HG02870 (cell line): ENCODE results near the gene ZSCAN20.
"Not testable (repeated sequence)": the region's sequence is repeated elsewhere in the genome, so short reads cannot be mapped to it uniquely, and the experiment has no call there.

ENCODE experiments used
- ATAC-seq: cut with Tn5 transposase; IDR thresholded peaks from one replicate; pipeline ENCODE4 v1.9.1; 2021; ENCODE audit warnings: mild to moderate bottlenecking, moderate library complexity; ENCODE audit not compliant: unreplicated experiment

The ZSCAN20 gene

DNA sequence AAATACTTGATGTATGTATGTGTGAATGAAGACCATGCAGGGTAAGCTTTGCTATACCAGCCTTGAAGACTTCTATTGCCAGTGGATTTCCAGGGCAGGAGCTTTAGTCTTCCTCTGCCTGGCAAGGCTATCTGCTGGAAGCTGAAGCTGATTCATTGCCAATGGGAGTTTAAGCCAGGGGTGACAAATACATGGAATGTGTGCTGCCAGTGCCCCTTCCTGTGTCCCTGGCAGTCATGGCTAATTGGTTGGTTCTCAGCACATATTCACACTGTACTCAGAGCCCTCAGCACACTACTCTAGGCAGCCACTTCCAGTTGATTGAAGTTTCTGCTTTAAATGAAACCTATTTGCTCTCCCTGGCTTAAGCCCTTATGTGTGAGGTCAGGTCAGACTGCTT lies 1.5 kb downstream of the ZSCAN20 start:
- no peak for ATAC-seq

DNA sequence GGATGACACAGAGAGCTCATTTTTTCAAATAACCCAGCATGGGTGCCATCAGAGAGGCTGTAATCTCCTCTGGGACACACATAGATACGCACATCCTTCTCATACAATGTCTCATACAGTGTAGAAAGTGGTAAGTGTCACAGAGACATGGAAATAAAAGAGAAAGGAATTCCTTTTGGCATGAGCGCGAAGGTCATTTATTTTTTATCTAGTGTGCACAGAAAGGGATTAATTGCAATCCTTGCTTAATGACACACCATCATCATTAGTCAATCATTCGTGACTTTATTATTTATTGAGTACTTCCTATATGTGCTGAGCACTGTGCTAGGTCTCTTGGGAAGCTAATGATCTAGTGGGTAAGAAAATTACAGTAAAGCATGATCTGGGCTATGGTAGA lies 5.0 kb downstream of the ZSCAN20 start:
- ATAC-seq, result no peak

DNA sequence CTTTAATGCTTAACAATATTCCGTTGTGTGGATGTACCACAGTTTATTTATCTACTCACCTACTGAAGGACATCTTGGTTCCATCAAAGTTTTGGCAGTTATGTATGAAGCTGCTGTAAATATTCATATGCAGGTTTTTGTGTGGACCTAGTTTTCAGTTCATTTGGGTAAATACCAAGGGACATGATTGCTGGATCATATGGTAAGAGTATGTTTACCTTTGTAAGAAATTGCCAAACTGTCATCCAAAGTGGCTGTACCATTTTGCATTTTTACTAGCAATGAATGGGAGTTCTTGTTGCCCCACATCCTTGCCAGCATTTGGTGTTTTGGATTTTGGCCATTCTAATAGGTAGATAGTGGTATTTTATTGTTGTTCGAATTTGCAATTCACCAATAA lies 10.0 kb downstream of the ZSCAN20 start:
- ATAC-seq, result no peak

DNA sequence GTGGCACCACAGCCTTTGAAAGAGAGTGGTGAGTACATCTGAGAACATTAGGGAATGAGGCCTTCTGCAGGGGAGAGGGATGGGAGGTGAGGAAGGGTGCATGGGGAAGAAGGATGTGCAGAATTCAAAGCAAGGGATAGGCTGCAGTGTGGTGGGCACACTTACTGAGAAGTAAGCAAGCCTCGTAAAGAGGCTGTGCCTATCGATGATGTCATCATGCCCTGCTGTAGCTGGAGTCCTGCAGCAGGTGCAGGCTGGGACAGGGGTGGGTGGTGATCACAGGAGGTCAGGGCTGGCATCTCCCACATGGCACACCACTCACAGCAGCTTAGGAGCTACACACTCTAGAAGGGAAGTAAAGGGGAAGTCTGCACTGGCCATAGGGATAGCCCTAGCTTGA lies 16.2 kb downstream of the ZSCAN20 start:
- ATAC-seq, result no peak

DNA sequence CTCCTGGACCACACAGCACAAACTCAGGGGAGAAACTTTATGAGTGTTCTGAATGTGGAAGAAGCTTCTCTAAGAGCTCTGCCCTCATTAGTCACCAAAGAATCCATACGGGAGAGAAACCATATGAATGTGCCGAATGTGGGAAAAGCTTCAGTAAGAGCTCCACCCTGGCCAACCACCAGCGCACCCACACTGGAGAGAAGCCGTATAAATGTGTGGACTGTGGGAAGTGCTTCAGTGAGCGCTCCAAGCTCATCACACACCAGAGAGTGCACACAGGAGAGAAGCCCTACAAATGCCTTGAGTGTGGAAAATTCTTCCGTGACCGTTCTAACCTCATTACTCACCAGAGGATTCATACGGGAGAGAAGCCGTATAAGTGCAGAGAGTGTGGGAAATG lies 22.5 kb downstream of the ZSCAN20 start:
- no peak for ATAC-seq

DNA sequence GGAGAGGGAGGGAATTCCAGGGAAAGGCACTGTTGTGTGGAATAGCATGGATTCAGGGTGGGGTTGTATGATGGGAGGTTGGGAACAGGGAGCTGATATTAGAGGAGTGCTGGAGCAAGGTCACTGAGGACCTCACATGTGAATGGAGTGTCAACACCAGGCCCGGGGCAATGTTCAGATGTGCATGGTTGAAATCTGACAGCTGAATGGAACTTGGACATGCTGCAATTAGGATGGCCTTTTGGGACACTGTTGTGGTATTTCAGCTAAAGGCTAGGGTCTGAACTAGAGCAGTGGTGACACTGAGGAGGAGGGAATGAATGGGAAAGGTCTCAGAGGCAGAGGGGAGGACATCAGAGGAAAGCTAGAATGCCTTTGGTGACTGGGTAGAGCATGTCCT lies 25.0 kb downstream of the ZSCAN20 start:
- ATAC-seq, result no peak

DNA sequence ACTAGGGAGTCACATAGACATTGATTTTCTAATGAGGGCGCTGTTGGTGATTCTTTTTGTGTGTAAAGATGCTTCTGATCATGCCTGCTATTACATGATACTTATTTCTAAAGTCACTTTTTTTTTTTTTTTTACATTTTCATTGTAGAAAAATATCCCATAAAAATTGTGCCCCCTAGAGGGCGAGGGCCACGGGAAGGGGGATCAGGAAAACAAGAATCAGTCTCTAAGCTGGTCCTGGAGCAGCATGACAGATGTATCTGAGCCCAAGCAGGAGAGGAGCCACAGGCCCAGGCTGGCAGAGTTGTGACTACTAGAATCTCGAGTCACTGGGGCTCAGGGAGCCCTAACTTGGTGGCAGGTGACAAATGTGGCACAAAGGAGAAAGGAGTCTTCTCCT lies 28.1 kb downstream of the ZSCAN20 start:
- no peak for ATAC-seq

DNA sequence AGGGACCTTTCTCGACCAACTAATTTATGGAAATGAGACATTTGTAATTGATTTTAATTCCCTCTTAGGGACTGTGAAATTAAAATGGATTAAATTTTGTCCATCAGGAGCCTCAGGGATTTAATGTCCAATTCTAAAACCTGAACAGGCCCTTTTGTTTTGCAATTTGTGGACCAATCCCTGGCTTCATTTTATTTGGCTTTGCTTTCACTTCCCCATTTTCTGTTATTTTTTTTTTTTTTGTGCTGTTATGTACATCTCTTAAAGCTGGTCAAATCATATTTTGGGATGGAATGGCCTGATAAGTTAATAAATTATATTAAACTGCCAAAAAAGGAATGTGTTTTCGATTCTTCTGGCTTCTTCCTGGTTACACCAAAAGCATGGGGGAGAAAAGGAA lies 28.9 kb downstream of the ZSCAN20 start:
- ATAC-seq, result no peak

DNA sequence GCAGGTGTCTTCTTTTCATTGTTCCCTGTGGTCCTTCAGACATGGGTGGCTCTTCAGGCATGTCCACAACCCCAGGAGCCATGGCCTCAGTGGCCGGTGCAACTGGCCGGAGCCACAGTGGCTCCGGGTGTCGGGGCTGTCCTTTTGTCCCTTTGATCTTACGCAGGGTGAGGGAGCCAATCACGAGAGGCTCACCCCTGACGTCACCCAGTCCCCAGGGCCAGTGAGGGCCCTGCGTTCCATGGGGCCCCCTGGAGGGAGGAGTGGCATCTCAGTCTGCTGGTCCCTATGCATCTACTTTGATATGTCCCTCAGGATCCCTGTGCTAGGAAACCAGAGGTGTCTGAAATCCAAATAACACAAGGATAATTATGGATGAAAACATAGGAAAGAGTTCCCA lies 29.3 kb downstream of the ZSCAN20 start:
- no peak for ATAC-seq

DNA sequence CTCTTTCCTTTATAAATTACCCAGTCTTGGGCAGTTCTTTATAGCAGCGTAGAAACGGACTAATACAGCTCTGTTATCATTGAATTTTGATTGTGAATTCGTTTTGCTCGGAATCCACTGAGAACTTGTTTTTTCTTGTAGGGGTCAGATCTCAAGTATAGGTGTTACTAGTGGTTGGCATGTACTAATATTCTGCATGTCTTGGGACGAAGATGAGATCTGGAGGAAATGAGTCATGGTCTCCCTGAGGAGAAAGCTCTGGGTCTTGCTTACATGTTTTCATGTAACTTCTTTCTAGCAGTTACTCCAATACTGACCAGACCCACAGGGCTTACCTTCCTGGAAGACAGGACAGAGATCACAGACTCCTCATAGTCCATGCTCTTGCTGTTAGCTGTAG lies 30.3 kb downstream of the ZSCAN20 start:
- no peak for ATAC-seq

DNA sequence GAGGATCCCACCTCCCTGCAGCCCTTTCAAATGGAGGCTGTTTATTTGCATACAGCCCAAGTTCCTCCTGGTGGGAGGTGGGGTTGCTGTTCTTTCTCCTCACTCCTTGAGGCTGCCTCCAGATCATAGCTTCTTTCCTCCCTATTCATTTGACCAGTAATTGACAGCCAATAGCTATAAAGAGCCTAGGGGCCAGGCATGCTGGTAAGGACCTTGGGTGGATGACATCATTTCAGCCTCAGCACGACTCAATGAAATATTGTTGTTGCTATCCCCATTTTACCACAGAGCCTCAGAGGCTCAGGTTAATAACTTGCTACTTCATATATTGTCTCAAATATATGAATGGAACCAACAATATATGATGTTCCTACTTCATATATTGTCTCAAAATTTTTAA lies 31.1 kb downstream of the ZSCAN20 start:
- ATAC-seq, result no peak

DNA sequence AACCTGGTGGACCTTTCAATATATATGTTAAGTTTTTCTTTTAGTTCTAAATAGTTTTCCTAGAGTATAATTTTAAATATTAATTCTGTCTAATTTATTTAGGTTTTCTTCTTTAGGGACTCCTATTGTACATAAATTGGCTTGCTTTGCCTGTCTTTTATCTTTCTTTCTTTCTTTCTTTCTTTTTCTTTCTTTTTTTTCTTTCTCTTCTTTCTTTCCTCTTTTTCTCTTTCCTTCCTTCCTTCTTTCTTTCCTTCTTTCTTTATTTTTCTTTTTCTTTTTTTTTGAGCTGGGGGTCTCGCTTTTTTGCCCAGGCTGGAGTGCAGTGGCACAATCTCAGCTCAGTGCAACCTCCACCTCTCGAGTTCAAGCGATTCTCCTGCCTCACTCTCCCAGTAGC lies 35.2 kb downstream of the ZSCAN20 start:
- no peak for ATAC-seq

DNA sequence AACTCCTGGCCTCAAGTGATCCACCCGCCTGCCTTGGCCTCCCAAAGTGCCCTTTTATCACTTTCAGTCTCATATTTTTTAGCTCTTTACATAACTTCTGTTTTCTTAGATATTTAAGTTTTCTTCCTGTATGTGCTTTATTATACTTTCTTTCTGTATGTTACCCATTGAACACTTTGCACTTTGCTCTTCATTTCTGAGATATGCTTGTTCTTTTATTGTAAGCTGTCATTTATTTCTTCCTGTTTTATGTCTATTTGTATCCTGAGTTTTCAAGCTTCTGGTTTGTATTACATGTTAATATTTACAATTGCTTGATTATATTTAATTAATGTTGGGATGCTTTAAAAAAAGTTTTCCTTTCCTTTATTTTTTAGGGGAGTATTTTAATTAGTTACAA lies 35.7 kb downstream of the ZSCAN20 start:
- no peak for ATAC-seq

DNA sequence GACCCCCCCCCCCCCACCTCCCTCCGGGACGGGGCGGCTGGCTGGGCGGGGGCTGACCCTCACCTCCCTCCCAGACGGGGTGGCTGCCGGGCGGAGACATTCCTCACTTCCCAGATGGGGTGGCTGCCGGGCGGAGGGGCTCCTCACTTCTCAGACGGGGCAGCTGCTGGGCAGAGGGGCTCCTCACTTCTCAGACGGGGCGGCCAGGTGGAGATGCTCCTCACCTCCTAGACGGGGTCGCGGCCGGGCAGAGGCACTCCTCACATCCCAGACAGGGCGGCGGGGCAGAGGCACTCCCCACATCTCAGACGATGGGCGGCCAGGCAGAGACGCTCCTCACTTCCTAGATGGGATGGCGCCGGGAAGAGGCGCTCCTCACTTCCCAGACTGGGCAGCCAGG lies 36.8 kb downstream of the ZSCAN20 start:
- ATAC-seq, result not testable (repeated sequence)

DNA sequence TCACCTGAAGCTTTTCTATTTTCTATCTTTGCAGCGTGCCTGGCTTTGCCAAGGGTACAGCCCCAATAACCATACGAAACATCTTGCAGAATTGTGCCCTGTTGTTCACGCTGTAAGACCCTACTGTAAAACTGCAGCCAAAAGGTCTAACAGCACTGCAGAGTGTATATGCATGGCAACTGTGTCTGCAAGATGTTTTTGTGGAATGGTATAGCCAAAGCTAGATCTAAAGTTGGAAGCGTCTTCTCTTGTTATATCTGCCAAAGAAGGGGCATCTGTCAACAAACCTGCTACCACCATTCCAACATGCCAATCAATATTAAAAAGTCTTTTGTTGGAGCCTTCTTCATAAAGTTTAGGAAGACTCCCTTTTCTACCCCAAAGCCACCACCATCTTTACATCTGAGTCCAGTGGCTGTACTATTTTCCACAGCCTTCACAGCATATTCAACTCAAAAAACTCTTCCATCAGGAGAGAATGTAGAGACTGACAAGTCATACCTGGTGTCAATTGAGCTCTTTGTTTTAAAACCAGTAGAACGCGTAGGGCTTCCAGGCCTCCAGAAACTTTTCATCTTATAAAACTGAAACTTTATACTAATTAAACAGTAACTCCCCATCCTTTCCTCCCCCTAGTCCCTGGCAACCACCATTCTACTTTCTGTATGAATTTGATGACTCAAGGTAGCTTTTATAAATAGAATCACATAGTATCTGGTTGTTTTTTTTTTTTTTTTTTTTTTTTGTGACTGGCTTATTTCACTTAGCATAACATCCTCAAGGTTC lies 40.0 kb downstream of the ZSCAN20 start:
- ATAC-seq, result no peak

DNA sequence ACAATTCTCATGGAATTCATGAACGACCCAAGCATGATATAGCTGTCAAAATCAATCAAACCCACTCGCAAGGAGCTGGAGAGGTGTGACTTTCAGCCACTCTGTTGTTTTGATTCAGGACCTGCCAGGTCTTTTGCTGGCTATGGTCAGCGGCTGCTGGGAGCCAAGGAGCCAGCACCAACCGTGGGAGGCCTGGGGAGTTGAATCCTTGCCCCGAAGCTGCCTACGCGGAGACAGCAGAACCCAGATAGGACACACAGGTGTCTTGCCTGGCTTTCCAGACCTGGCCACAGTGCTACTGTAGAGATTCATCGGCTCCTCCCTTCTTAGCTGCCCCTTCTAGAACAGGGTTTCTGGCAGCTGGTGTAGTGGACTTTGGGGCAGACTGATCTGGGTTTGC lies 42.7 kb downstream of the ZSCAN20 start:
- no peak for ATAC-seq

DNA sequence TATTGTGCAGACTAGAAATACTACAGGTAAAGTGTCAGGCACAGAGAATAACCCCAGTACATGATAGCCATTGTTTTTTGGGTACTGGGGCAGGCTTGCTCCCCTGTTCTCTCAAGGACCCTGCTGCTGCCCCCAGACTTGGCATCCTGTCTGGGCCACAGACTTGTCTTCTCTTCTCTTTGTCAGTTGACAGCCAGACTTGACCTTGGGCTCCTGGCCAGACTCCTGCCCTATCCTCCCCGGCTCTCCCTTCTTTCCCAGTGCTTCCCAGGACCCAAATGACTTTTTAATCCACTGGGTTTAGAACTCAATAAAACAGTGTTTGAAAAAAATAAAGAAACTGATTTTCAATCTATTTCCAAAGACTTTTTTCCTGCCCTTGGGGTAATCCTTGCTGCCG lies 43.2 kb downstream of the ZSCAN20 start:
- no peak for ATAC-seq

DNA sequence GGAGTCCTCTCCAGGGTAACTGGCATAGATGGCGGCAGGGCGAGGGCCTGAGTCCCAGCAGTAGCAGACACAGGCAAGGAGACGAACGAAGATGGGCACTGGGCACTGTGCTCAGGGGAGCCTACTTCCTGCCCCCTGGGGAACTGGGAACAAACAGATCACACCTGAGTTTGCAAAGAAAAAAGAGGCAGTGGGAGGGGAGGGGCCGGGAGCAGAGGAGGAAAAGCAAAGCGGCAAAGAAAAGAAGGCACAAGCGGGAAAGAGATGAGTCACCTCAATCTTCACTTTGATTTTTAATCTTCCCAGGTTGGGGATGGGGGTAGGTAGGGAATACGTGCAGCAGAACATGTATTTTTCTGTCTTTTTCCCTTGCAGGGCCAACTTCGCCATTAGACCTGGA lies 44.0 kb downstream of the ZSCAN20 start:
- ATAC-seq, result no peak

DNA sequence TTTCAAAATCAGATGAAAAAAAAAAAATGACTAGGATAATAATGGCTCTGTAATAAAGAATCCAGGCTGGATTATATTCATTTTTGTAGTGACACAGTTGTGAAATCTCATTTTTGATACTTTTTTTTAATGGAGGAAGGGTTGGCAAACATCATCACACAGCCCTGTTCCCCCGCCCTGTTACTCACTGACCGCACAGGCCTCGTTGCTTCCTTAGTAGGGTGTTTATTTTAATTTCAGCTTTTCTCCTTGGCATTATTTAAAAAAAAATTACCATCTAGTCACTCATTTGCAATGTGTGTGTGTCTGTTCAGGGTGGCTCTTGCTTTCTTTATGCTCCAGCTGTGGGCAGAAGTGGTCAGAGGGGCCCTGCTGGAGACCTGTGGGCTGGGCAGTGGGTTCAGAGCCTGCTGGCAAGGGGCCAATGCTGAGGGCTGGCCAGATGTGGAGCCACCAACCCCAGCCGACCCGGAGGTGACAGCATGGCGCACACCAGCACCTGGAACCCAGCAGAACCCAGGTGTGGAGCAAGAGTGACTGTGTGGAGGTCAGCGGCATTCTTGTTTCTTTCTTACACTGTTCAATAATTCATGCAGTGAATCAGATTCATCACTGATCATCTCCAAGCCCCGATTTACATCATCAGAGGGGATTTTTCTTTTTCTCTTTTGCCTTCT lies 44.6 kb downstream of the ZSCAN20 start:
- ATAC-seq, result no peak

DNA sequence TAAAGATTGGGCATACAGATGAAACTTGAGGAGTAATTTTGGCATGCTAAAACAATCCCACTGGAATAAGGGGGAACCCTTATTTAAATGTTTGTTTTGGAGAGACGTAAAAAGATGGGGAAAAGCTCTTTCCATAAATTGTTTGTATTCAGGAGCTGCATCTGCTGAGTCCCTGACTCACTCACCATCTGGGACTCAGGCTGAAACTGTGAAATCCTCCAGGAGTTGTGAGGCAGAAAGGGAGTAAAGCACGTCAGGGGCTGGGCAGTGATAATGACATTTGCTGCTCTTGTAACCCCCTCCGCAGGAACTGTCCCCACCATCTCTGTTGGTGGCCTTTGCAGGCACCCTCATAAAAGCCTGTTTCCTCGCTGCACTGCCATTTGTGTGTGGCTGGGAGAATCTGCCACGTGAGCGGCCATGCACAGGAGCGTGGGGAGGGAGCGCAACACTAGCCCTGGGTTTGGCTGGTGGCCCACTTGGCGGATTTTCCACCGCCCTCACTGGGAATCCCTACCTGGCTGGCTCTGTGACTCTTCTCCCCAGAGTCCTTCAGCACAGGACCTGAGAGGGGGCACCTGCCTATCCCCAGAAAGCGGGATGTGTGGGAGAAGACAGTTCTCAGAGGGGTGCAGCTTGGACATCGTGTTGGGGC lies 45.3 kb downstream of the ZSCAN20 start:
- ATAC-seq, result no peak

DNA sequence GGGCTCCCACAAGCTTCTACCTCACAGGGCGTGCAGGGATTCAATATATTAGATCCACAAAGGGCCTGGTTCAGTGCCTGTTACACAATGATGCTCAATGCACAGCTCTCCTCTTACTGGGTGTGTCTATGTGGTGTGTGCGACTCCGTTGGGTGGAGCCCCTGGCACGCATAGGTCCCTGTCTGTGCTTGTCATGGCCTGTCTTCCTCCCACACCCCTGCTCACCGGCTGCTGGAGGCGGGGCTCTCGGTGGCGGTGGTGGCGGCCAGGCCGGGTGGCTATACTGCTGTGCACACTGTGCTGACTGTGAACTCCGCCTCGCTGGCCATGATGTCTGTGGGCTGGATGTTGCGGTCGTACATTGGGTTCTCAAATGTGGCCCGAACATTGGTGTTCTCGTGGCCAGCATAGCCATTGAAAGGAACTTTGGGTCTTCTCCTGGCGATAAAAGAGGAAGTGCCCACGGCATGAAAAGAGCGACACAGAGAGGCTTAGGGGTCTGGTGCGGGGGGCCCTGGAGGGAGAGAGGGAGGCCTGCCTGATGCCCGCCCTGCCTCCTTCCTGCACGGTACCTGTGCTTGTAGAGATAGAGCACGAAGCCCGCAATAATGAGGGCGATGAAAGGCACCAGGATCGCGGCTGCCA lies 46.9 kb downstream of the ZSCAN20 start:
- no peak for ATAC-seq

DNA sequence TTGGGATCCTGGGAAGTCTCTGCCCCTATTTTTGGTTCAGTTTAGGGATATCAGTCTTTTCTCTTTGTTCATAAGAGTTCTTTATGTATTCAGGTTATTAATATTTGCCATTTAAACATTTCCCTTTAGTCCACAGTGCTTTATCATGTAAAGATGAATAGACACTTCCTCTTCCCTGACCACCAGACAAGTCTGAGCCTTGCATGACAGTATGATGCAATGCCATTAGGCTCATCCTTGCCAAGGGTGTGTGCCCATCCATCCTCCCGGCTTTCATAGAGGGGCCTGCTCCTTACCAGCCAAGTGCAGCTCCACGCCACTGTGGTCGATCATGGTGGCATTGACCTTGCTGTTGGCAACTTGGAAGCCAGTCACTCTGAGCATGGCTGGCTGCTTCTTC lies 52.1 kb downstream of the ZSCAN20 start:
- ATAC-seq, result no peak
